Measurements from ENCODE around the gene ZDHHC11B.
"Not testable (repeated sequence)": the region's sequence is repeated elsewhere in the genome, so short reads cannot be mapped to it uniquely, and the experiment has no call there.

ZDHHC11B gene

DNA sequence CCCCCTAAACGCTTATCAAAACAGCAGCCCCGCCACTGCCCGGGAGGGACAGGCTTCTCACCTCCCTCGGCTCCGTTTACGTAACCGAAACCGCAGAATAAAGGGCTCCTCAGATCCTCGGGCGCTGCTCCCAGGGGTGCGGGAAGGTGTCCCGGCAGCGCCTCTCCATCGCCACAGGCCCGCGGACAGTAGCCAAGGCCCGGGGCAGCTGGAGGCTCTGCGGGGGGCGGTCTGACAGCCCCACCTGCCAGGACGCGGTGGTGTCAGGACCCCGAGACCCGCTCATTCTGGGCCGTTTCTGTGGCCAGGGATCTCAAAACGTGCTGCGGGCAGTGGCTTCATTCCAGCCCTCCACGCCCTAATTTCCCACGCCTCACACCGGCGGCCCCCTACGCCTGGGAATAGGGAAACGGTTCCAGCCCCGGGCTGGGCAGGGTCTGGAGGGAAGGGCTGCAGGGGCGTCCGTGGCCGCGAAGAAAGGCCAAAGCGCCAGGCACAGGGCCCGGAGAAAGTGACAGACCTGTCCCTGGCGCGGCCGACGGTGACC, 575 bp downstream of the ZDHHC11B start:
- DNase-seq = not testable (repeated sequence)

DNA sequence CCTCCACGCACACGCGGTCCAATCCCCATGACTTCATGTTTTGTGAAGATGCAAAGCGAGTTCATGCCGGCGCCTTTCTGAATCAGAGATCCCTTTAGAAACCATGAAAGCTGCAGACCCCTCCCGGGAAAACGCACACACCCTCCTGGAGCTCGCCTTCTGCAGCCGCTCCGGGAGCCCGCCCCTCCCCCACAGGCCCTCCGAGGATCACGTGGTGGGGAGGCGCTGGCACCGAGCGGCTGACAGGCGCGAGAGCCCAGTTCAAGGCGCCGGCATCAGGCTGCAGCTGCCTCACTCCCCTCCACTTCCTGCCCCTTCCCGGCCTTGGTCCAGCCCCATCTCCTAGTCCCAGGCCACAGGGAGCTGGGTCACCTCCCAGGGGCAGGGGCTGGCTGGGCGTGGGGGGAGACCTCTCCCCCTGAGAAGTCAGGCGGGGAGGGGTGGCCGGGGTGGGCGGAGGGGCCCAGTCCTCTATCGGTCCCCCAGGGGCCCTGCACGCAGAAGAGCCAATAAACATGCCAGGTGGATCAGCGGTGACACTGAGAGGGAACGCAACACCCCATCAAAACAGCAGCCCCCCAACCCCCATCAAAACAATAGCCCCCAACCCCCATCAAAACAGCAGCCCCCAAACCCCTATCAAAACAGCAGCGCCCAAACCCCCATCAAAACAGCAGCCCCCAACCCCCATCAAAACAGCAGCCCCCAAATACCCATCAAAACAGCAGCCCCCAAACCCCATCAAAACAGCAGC, 1.3 kb downstream of the ZDHHC11B start:
- DNase-seq = not testable (repeated sequence)

DNA sequence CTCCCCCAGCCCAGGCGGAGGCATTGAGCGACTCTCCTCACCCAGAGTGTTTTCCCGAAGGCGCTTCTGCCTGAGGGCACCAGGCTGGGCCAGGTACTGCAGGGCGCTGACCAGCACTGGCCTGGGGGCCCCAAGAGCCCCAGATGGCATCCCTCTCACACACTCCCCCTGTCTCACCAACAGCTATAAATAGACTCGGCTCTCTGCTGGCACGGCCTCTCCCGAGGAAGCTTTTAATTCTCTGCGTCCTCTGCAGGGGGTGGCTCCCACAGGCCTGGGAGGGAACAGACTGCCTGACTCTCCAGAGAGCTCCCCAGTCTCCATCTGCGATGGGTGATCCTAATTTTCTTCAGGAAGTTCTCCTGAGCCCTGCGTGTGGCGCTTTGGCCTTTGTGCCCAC, 2.2 kb downstream of the ZDHHC11B start:
- not testable (repeated sequence) for DNase-seq

DNA sequence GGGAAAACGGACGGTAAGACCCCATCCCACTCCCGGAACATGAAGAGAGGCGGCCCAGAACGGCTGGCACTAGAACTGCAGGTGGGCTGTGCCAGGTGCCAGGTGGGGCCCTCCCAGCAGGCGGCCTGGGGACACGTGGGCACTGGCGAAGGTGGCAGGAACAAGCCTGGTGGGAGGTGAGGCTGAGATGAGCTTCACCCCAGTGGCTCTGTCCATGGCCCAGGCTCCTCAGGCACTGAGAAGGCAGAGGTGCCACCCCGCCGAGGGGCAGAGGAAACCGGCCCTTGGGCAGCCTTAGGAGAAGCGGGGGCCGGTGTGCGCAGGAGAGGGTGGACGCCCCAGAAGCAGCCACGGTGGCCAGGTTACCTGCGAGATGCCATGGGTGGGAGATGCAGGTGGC, 4.0 kb downstream of the ZDHHC11B start:
- not testable (repeated sequence) for DNase-seq

DNA sequence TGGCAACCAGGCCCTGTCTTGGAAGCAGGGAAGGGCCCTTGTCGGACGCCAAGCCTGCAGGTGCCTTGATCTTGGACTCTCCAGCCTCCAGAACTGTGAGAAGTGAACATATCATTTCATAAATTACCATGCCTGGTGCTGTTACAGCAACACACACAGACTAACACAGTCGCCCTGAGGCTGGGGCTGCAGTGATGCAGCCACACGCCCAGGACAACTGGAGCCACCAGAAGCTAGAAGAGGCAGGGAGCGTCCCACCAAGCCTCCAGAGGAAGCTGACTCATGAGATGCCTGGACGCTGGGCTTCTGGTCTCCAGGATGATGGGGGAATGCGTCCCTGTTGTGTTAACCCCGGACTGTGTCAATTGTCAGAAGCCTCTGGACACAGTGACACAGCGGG, 5.6 kb downstream of the ZDHHC11B start:
- DNase-seq = not testable (repeated sequence)

- not testable (repeated sequence) for DNase-seq
Observed at GRCh38 chr5:778421-778820, 6.1 kb downstream of the ZDHHC11B start.

- DNase-seq = no peak
Observed at GRCh38 chr5:777756-778161, 6.8 kb downstream of the ZDHHC11B start.

DNA sequence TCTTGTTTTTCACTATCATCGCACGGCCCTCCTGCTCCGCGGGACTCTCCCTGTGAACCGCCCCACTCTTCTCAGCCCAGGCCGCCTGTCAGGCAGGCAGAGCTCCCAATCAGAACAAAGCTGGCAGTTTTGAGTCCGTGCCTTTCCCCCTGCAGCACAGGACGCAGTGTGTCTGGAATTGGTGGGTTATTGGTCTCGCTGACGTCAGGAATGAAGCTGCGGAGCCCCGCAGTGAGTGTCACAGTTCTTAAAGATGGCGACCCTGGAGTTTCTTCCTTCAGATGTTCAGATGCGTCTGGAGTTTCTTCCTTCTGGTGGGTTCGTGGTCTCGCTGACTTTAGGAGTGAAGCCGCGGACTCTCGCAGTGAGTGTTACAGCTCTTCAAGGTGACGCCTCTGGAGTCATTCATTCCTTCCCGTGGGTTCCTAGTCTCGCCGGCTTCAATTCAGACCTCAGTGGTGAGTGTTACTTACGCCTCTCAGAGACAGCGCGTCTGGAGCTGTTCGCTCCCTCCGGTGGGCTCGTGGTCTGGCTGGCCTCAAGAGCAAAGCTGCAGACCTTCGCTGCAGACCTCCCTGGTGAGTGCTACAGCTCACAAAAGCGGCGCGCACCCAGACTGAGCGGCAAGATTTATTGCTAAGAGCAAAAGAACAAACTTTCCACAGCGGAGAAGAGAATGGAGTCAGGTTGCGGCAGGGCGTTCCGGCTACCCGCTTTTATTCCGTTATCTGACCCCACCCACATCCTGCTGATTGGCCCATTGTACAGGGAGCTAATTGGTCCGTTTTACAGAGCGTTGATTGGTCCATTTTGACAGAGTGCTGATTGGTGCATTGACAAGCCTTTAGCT, 7.4 kb downstream of the ZDHHC11B start:
- no peak for DNase-seq

- DNase-seq = no peak
Observed at GRCh38 chr5:775961-776861, 8.3 kb downstream of the ZDHHC11B start.

- DNase-seq = not testable (repeated sequence)
Observed at GRCh38 chr5:775595-775960, 9.0 kb downstream of the ZDHHC11B start.

DNA sequence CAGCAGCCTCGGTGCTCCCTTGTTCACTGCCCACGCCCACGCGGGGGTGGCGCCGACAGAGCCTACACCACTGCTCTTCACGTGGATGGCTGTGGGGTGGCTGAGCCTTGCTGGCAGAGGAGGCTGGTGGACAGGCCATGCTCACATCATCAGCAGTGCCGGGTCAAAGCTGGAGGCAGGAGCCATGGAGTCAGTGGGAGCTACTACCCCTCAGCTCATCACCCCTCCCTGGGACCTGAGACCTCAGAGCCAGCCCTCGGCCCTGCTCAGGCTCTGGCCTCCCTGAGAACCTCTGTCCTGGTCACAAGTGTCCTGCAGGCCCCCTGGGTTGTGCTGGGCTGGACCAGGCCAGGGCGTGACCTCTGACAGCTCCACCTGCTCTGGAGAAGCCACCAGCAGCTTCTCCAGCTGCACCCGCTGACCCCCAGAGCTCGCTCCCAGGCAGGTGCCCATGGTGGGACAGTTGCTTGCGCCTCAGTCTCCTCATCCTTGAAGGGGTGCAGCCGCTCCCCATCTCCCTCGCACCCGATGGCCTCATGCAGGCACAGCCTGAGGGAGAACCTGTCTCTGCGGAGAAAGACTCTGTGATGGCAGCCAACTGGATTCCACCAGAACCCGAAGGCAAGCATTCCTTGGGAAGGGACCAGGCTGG, 9.5 kb downstream of the ZDHHC11B start:
- DNase-seq = not testable (repeated sequence)

- not testable (repeated sequence) for DNase-seq
Observed at GRCh38 chr5:774304-774703, 10.2 kb downstream of the ZDHHC11B start.

GRCh38 chr5:773517-774264, 10.8 kb downstream of the ZDHHC11B start:
- DNase-seq = no peak

DNA sequence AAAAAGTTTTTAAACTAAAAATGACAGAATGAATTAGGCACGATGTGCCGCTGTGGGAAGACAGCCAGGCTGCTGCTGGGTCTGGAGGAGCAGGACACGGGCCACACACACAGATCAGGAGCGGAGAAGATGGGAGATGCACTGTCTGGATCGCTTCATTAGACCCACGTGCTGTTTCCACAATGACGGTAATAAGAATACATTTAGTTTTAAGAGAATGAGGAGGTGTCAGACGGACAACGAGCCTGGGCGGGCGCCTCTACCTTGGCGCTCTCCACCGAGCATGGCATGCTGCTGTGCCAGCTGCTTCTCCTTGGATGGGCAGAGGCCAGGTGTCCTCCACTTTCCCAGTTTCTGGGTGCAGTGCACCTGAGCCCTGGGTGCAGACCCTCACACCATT, 11.6 kb downstream of the ZDHHC11B start:
- DNase-seq = not testable (repeated sequence)

GRCh38 chr5:772547-772890, 12.0 kb downstream of the ZDHHC11B start:
- DNase-seq = not testable (repeated sequence)

GRCh38 chr5:771841-772546, 12.5 kb downstream of the ZDHHC11B start:
- DNase-seq = not testable (repeated sequence)

- DNase-seq = not testable (repeated sequence)
Observed at GRCh38 chr5:771087-771781, 13.3 kb downstream of the ZDHHC11B start.

- DNase-seq = not testable (repeated sequence)
Observed at GRCh38 chr5:770585-770984, 13.9 kb downstream of the ZDHHC11B start.

GRCh38 chr5:769485-770145, 14.9 kb downstream of the ZDHHC11B start:
- DNase-seq = not testable (repeated sequence)
